NT2/D1 (cell line): ENCODE data around the gene NUTM1.
"Not testable (repeated sequence)": the region's sequence is repeated elsewhere in the genome, so short reads cannot be mapped to it uniquely, and the experiment has no call there.

Source experiments
- SUZ12 ChIP-seq: IDR thresholded peaks from 2 replicates; pipeline ENCODE4 v1.6.1; 2011; ENCODE audit not compliant: insufficient read length, insufficient read depth; ENCODE audit errors: extremely low read depth
- YY1 ChIP-seq: IDR thresholded peaks from 2 replicates; pipeline ENCODE4 v1.6.1; 2011; ENCODE audit not compliant: insufficient read length, insufficient read depth
- ZNF274 ChIP-seq: IDR thresholded peaks from 2 replicates; pipeline ENCODE4 v1.6.1; 2011; ENCODE audit warnings: mild to moderate bottlenecking, low read depth, low read length

- TF ChIP-seq ZNF274, YY1, SUZ12: not testable (repeated sequence)
These were observed 38.9 kb downstream of the NUTM1 start for GRCh38 chr15:34381829-34382521.
